ENCODE data around the gene CLEC4C.

CLEC4C gene

GRCh38 chr12:7723926-7724325 lies 23.2 kb downstream of the CLEC4C start:
- DNase-seq (ENCODE audit: low spot score) = no peak

GRCh38 chr12:7719946-7720730 lies 27.0 kb downstream of the CLEC4C start:
- no peak for DNase-seq (ENCODE audit: low spot score)

GRCh38 chr12:7716381-7716780 lies 30.8 kb downstream of the CLEC4C start:
- no peak for DNase-seq (ENCODE audit: low spot score)

- no peak for DNase-seq (ENCODE audit: low spot score)
Observed at GRCh38 chr12:7712841-7713442, 34.2 kb downstream of the CLEC4C start.

GRCh38 chr12:7711133-7711532 lies 36.0 kb downstream of the CLEC4C start, which contains the start of gene DPPA3:
Gene DPPA3, plus strand, starts transcription at chr12:7711433. Its CDS starts 138 bp downstream, at chr12:7711571.
- DNase-seq (ENCODE audit: low spot score) = no peak

- no peak for DNase-seq (ENCODE audit: low spot score)
Observed at GRCh38 chr12:7709969-7710675, 37.1 kb downstream of the CLEC4C start.

GRCh38 chr12:7705846-7706245 lies 41.3 kb downstream of the CLEC4C start:
- DNase-seq (ENCODE audit: low spot score) = no peak

- no peak for DNase-seq (ENCODE audit: low spot score)
Observed at GRCh38 chr12:7695566-7696197, 51.5 kb downstream of the CLEC4C start, which contains the start of gene GDF3. Gene GDF3, minus strand, starts transcription at chr12:7695775. Its CDS starts 47 bp downstream, at chr12:7695728.

- no peak for DNase-seq (ENCODE audit: low spot score)
Observed at GRCh38 chr12:7695237-7695560, 52.0 kb downstream of the CLEC4C start.

GRCh38 chr12:7694556-7695236 lies 52.5 kb downstream of the CLEC4C start:
- DNase-seq (ENCODE audit: low spot score) = no peak

GRCh38 chr12:7693793-7694192 lies 53.4 kb downstream of the CLEC4C start:
- no peak for DNase-seq (ENCODE audit: low spot score)

- DNase-seq (ENCODE audit: low spot score) = no peak
Observed at GRCh38 chr12:7681535-7681934, 65.6 kb downstream of the CLEC4C start.
